PFSK-1 (cell line): ENCODE measurements around the gene SH3TC1.

ENCODE experiments used
- FOXP2 ChIP-seq: optimal IDR thresholded peaks from 2 replicates; pipeline ENCODE3; 2011; ENCODE audit warnings: borderline replicate concordance, control low read depth, inconsistent platforms; ENCODE audit not compliant: insufficient read depth; ENCODE audit errors: extremely low read length, extremely low read depth
- TAF1 ChIP-seq: IDR thresholded peaks from 2 replicates; pipeline ENCODE4 v1.6.1; 2012; ENCODE audit warnings: low read length, control low read depth, borderline replicate concordance; ENCODE audit not compliant: insufficient read depth
- TF ChIP-seq, protein P1 (sequence below), 2 experiments: IDR thresholded peaks; 2 replicates each; pipeline versions ENCODE4 v1.6.1 to v1.8.0; 2011 to 2012; ENCODE audit warnings: low read depth in 2 of 2, low read length in 2 of 2, control low read depth in 1 of 2, inconsistent platforms in 1 of 2, mild to moderate bottlenecking in 1 of 2, moderate library complexity in 1 of 2; ENCODE audit not compliant: insufficient read depth in 1 of 2

DNA sequence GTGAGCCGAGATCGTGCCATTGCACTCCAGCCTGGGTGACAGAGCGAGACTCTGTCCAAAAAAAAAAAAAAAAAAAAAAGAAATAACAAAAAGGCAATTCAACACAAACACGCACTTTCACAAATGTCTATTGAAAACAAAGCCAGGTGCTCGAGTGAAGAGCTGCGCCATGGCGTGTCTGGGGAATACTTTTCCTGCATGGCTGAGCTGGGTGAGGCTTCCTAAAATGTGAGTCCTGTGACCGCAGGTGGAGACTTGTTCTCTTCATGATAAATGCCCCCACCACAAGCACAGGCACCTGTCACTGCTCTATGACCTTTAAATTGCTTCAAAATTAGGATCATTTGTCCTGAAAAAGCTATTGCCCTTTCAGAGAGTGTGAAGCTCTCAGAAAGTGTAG is 36.5 kb upstream of the SH3TC1 start:
- TF ChIP-seq, protein P1, sequence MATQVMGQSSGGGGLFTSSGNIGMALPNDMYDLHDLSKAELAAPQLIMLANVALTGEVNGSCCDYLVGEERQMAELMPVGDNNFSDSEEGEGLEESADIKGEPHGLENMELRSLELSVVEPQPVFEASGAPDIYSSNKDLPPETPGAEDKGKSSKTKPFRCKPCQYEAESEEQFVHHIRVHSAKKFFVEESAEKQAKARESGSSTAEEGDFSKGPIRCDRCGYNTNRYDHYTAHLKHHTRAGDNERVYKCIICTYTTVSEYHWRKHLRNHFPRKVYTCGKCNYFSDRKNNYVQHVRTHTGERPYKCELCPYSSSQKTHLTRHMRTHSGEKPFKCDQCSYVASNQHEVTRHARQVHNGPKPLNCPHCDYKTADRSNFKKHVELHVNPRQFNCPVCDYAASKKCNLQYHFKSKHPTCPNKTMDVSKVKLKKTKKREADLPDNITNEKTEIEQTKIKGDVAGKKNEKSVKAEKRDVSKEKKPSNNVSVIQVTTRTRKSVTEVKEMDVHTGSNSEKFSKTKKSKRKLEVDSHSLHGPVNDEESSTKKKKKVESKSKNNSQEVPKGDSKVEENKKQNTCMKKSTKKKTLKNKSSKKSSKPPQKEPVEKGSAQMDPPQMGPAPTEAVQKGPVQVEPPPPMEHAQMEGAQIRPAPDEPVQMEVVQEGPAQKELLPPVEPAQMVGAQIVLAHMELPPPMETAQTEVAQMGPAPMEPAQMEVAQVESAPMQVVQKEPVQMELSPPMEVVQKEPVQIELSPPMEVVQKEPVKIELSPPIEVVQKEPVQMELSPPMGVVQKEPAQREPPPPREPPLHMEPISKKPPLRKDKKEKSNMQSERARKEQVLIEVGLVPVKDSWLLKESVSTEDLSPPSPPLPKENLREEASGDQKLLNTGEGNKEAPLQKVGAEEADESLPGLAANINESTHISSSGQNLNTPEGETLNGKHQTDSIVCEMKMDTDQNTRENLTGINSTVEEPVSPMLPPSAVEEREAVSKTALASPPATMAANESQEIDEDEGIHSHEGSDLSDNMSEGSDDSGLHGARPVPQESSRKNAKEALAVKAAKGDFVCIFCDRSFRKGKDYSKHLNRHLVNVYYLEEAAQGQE (IDR thresholded peaks at IDR 0.05; ENCODE audit: insufficient read depth in 1 of 2, low read depth in 2 of 2, low read length in 2 of 2), result no peak
- TF ChIP-seq TAF1 (no peak), FOXP2 (no peak)
